ENCODE data around the gene SLC25A21. TPM values are rescaled to one million over a fixed set of nuclear protein-coding genes. Genes with fewer than 3 reads are reported as not detected.

SLC25A21 gene
- total RNA-seq, 4 donors from 2014 or later, result 0.82 to 11.1 TPM; not detected in 2

DNA sequence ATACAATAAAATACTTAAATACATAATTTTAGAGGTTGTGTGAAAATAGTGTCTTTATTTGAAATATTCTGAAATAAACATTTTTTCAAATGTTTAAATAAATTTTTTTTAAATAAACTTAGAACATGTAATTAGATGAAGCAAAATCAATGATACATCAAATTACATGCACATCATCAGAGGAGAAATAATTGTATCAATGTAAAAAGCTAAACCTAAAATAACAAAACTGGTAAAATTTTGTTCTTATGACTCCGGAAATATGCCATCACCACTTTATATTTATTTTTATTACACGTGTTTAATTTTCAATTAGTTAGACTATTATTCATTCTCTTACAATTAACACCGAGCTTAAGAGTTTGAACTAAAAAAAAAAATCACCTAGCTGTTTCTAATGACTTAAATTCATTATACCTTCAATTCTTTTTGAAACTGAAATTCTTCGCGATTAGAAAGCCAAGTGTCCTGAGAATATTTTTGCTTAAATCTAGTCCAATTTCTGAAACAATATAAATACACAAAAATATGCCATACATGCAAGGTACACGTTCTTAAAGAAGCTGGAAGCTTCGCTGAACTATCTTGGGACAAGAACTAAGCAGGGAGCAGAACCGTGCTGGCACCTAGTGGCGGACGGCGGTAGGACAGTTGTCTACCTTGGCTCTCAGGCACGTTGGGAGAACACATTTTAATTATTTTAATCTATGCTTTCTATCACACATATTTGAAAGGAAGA, 230.5 kb downstream of the SLC25A21 start:
- peaks cover 24% of the 10 kb centered on the region for H3K27me3 ChIP-seq
- intact Hi-C loops (cut with DNase I; ENCODE audit: low total_unique reads), result no loop called here
- H3K4me3 ChIP-seq, result no peak overlapping the region
- in situ Hi-C loops (cut with MboI; ENCODE audit: low pct_ligation_motif_present in 1 of 4, low pct_unique_long_range_greater_than_20kb in 1 of 4, low sequenced_read_pairs in 3 of 4), result loop anchor here in 2 of 4 donors (25.0 kb wide), 2 partner anchors 280 to 305 kb away; partner anchors contain the start of gene PAX9 (in 1 of the 2)
- no peak for TF ChIP-seq POLR2AphosphoS5 (IDR thresholded peaks at IDR 0.05)
- TF ChIP-seq CTCF (IDR thresholded peaks at IDR 0.05), result peak; percentile 85 to 96 (median 88)
- H3K9me3 ChIP-seq, result no peaks in the 10 kb centered on the region
- no peaks in the 10 kb centered on the region for H3K36me3 ChIP-seq
- no peak overlapping the region for H3K27ac ChIP-seq
- H3K4me1 ChIP-seq, result no peaks in the 10 kb centered on the region
- peak; percentile 72 for DNase-seq
- WGBS, 2 donors (ENCODE audit: low coverage in 1 of 2), result 10 to 14% methylated on average over 12 of the region's 12 CpGs

DNA sequence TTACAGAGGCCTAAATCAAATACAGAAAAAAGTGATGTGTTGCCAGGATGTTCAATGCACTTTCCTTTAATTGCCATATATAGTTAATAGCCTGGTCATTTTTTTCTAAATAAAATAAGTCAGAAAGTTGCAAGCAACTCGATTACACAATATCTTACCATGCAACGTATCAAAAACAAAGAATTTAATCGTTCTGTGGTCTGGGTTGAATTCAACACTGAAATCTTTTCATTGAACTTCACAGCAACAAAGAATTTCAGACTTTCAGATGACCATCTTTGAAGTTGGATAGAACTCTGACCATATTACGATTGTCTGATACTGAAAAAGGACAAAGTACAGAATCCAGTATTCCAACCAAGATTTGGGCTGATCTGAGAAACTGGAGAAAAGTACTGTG, 231.9 kb downstream of the SLC25A21 start:
- no peak for DNase-seq
- TF ChIP-seq POLR2AphosphoS5 (IDR thresholded peaks at IDR 0.05) (no peak), POLR2A (IDR thresholded peaks at IDR 0.05) (no peak), CTCF (IDR thresholded peaks at IDR 0.05) (no peak), EP300 (IDR thresholded peaks at IDR 0.05; ENCODE audit: low read depth) (no peak)
- Histone ChIP-seq H3K4me1 (no peaks in the 10 kb centered on the region), H3K9me3 (no peaks in the 10 kb centered on the region), H3K27ac (no peak overlapping the region), H3K27me3 (peaks cover 24% of the 10 kb centered on the region), H3K36me3 (no peaks in the 10 kb centered on the region), H3K4me3 (no peak overlapping the region)
- WGBS, 2 donors (ENCODE audit: low coverage in 1 of 2), result 67 to 71% methylated on average over 4 of the region's 4 CpGs
- in situ Hi-C loops (cut with MboI; ENCODE audit: low pct_ligation_motif_present in 1 of 4, low pct_unique_long_range_greater_than_20kb in 1 of 4, low sequenced_read_pairs in 3 of 4) (loop anchor here in 2 of 4 donors (25.0 kb wide), 2 partner anchors 278 to 303 kb away; partner anchors contain the start of gene PAX9 (in 1 of the 2)), intact Hi-C loops (cut with DNase I; ENCODE audit: low total_unique reads) (no loop called here)

DNA sequence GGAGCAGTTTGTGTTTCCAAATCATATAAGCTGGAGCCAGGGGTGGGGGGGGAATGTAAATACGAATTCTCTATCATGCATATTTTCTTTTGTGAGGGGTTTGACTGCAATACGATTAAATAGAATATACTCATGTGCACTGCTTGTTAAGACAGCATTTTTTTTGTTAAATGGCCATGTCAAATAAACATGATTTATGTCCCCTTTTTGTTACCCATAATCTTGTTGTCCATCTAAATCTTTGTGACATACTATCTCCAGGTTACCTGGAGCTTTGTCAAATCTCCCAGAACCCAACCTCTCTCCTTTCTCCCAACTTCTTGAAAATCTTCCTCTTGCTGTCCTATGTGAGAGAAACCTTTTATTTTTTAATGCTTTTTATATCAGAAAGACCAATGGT, 233.1 kb downstream of the SLC25A21 start:
- H3K36me3 ChIP-seq, result no peaks in the 10 kb centered on the region
- no peak overlapping the region for H3K4me3 ChIP-seq
- H3K9me3 ChIP-seq, result no peaks in the 10 kb centered on the region
- intact Hi-C loops (cut with DNase I; ENCODE audit: low total_unique reads) (no loop called here), in situ Hi-C loops (cut with MboI; ENCODE audit: low pct_ligation_motif_present in 1 of 4, low pct_unique_long_range_greater_than_20kb in 1 of 4, low sequenced_read_pairs in 3 of 4) (loop anchor here in 3 of 4 donors (10.0 to 25.0 kb wide), 3 partner anchors 277 to 302 kb away; partner anchors contain the start of gene PAX9 (in 1 of the 3))
- TF ChIP-seq POLR2A (IDR thresholded peaks at IDR 0.05), result no peak
- no peak for TF ChIP-seq EP300 (IDR thresholded peaks at IDR 0.05; ENCODE audit: low read depth)
- no peak for TF ChIP-seq POLR2AphosphoS5 (IDR thresholded peaks at IDR 0.05)
- no peak for TF ChIP-seq CTCF (IDR thresholded peaks at IDR 0.05)
- no peak for DNase-seq
- H3K4me1 ChIP-seq, result no peaks in the 10 kb centered on the region
- H3K27me3 ChIP-seq, result peaks cover 24% of the 10 kb centered on the region
- WGBS, 2 donors (ENCODE audit: low coverage in 1 of 2), result 85 to 90% methylated on average over 2 of the region's 2 CpGs
- no peak overlapping the region for H3K27ac ChIP-seq

DNA sequence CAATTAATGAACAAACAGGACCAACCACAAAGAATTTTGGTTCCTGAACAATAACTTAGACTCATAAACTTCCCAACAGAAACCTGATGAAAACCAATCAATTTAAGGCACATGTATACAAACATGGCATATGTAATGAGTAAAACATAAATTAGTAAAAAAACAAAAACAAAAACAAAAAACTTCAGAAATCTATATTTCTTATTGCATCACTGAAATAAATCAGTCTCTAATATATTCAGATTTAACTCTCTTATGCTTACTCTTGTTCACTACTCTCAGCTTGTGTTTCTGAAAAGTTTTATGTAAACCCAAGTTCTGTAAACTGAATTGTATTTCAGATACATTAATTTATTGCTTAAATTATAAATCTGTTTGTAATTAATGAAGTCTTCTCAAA, 233.7 kb downstream of the SLC25A21 start:
- in situ Hi-C loops (cut with MboI; ENCODE audit: low pct_ligation_motif_present in 1 of 4, low pct_unique_long_range_greater_than_20kb in 1 of 4, low sequenced_read_pairs in 3 of 4) (loop anchor here in 3 of 4 donors (10.0 to 25.0 kb wide), 3 partner anchors 276 to 301 kb away; partner anchors contain the start of gene PAX9 (in 1 of the 3)), intact Hi-C loops (cut with DNase I; ENCODE audit: low total_unique reads) (no loop called here)
- Histone ChIP-seq H3K9me3 (no peaks in the 10 kb centered on the region), H3K36me3 (no peaks in the 10 kb centered on the region), H3K27me3 (peaks cover 24% of the 10 kb centered on the region), H3K27ac (no peak overlapping the region), H3K4me1 (no peaks in the 10 kb centered on the region), H3K4me3 (no peak overlapping the region)
- TF ChIP-seq POLR2A (IDR thresholded peaks at IDR 0.05) (no peak), CTCF (IDR thresholded peaks at IDR 0.05) (no peak), EP300 (IDR thresholded peaks at IDR 0.05; ENCODE audit: low read depth) (no peak), POLR2AphosphoS5 (IDR thresholded peaks at IDR 0.05) (no peak)
- DNase-seq, result no peak
